Measurements from ENCODE around the gene TMEM213. TPM values are rescaled to one million over a fixed set of nuclear protein-coding genes. Genes with fewer than 3 reads are reported as not detected.

The TMEM213 gene
- under 1 TPM in 1 of 2 donors, not detected in 1; 0.39 TPM for total RNA-seq

- no peak for DNase-seq
- H3K4me3 Mint-ChIP-seq: no peak within 1 kb of the TSS
- no peak within 1 kb of the TSS for H3K27ac Mint-ChIP-seq
- H3K9me3 Mint-ChIP-seq: no peaks in the 10 kb centered on the region
- H3K36me3 Mint-ChIP-seq (ENCODE audit: insufficient read depth in 2 of 2): no peaks in the 10 kb centered on the region
- ATAC-seq (replicated peaks in 1 of 2): no peak
- peaks cover 8% of the 10 kb centered on the region for H3K27me3 Mint-ChIP-seq (ENCODE audit: low read depth)
- H3K4me1 Mint-ChIP-seq (ENCODE audit: low read depth): peaks cover 6% of the 10 kb centered on the region
Observed at GRCh38 chr7:138797715-138798320, at the start of gene TMEM213, which contains the start of gene ATP6V0A4. Gene TMEM213, plus strand, starts transcription at chr7:138797994. Its CDS starts 111 bp downstream, at chr7:138798105. Gene ATP6V0A4, minus strand, starts transcription at chr7:138798196. Its CDS starts 26,949 bp downstream, at chr7:138771247.

GRCh38 chr7:138748666-138749065 is 49.1 kb upstream of the TMEM213 start:
- peaks cover 61% of the 10 kb centered on the region for H3K4me1 Mint-ChIP-seq (ENCODE audit: low read depth)
- no peaks in the 10 kb centered on the region for H3K27me3 Mint-ChIP-seq (ENCODE audit: low read depth)
- no peak overlapping the region for H3K27ac Mint-ChIP-seq
- DNase-seq (no peak), ATAC-seq (replicated peaks in 1 of 2) (no peak)
- peaks cover 0 to 2% of the 10 kb centered on the region in 2 donors for H3K9me3 Mint-ChIP-seq
- H3K36me3 Mint-ChIP-seq (ENCODE audit: insufficient read depth in 2 of 2): peaks cover 0 to 1% of the 10 kb centered on the region in 2 donors
- H3K4me3 Mint-ChIP-seq: no peak overlapping the region

- H3K27ac Mint-ChIP-seq: no peak overlapping the region
Observed at GRCh38 chr7:138749960-138750359, 47.8 kb upstream of the TMEM213 start.

GRCh38 chr7:138750473-138750872 is 47.3 kb upstream of the TMEM213 start:
- H3K4me3 Mint-ChIP-seq: no peak overlapping the region
- no peak overlapping the region for H3K27ac Mint-ChIP-seq
- peaks cover 0 to 1% of the 10 kb centered on the region in 2 donors for H3K36me3 Mint-ChIP-seq (ENCODE audit: insufficient read depth in 2 of 2)
- no peaks in the 10 kb centered on the region for H3K27me3 Mint-ChIP-seq (ENCODE audit: low read depth)
- H3K9me3 Mint-ChIP-seq: peaks cover 0 to 2% of the 10 kb centered on the region in 2 donors
- H3K4me1 Mint-ChIP-seq (ENCODE audit: low read depth): peaks cover 56% of the 10 kb centered on the region
- no peak for DNase-seq
- no peak for ATAC-seq (replicated peaks in 1 of 2)

More at GRCh38 chr7:138749960-138750359, 47.8 kb upstream of the TMEM213 start:
- peak overlapping the region in 1 of 2 donors; percentile 1 for H3K4me3 Mint-ChIP-seq
- ATAC-seq (replicated peaks in 1 of 2): no peak
- no peaks in the 10 kb centered on the region for H3K27me3 Mint-ChIP-seq (ENCODE audit: low read depth)
- H3K36me3 Mint-ChIP-seq (ENCODE audit: insufficient read depth in 2 of 2): peaks cover 0 to 1% of the 10 kb centered on the region in 2 donors
- no peak for DNase-seq
- H3K4me1 Mint-ChIP-seq (ENCODE audit: low read depth): peaks cover 62% of the 10 kb centered on the region
- peaks cover 0 to 2% of the 10 kb centered on the region in 2 donors for H3K9me3 Mint-ChIP-seq

- Mint-ChIP-seq H3K9me3 (peaks cover 0 to 2% of the 10 kb centered on the region in 2 donors), H3K27me3 (ENCODE audit: low read depth) (no peaks in the 10 kb centered on the region), H3K4me3 (no peak overlapping the region), H3K36me3 (ENCODE audit: insufficient read depth in 2 of 2) (peaks cover 0 to 1% of the 10 kb centered on the region in 2 donors), H3K27ac (no peak overlapping the region), H3K4me1 (ENCODE audit: low read depth) (peaks cover 59% of the 10 kb centered on the region)
- ATAC-seq (replicated peaks in 1 of 2): no peak
- no peak for DNase-seq
Observed at GRCh38 chr7:138750901-138751464, 46.8 kb upstream of the TMEM213 start.

- H3K4me1 Mint-ChIP-seq (ENCODE audit: low read depth): peaks cover 65% of the 10 kb centered on the region
- no peaks in the 10 kb centered on the region for H3K27me3 Mint-ChIP-seq (ENCODE audit: low read depth)
- H3K9me3 Mint-ChIP-seq: peaks cover 0 to 2% of the 10 kb centered on the region in 2 donors
- DNase-seq (peak; percentile 91 to 95), ATAC-seq (replicated peaks in 1 of 2) (peak; percentile 97)
- peak overlapping the region; percentile 55 to 69 for H3K4me3 Mint-ChIP-seq
- H3K36me3 Mint-ChIP-seq (ENCODE audit: insufficient read depth in 2 of 2): peaks cover 0 to 1% of the 10 kb centered on the region in 2 donors
- peak overlapping the region; percentile 89 for H3K27ac Mint-ChIP-seq
Observed at GRCh38 chr7:138752518-138753149, 45.2 kb upstream of the TMEM213 start.

GRCh38 chr7:138753150-138753518 is 44.7 kb upstream of the TMEM213 start:
- ATAC-seq (replicated peaks in 1 of 2) (no peak), DNase-seq (no peak)
- peaks cover 70% of the 10 kb centered on the region for H3K4me1 Mint-ChIP-seq (ENCODE audit: low read depth)
- no peaks in the 10 kb centered on the region for H3K27me3 Mint-ChIP-seq (ENCODE audit: low read depth)
- peak overlapping the region; percentile 89 for H3K27ac Mint-ChIP-seq
- H3K36me3 Mint-ChIP-seq (ENCODE audit: insufficient read depth in 2 of 2): peaks cover 0 to 1% of the 10 kb centered on the region in 2 donors
- peaks cover 0 to 2% of the 10 kb centered on the region in 2 donors for H3K9me3 Mint-ChIP-seq
- H3K4me3 Mint-ChIP-seq: peak overlapping the region; percentile 55 to 69

GRCh38 chr7:138753610-138754009 is 44.2 kb upstream of the TMEM213 start:
- DNase-seq (peak in 1 of 2 donors; percentile 39), ATAC-seq (replicated peaks in 1 of 2) (no peak)
- peaks cover 0 to 1% of the 10 kb centered on the region in 2 donors for H3K36me3 Mint-ChIP-seq (ENCODE audit: insufficient read depth in 2 of 2)
- peaks cover 0 to 2% of the 10 kb centered on the region in 2 donors for H3K9me3 Mint-ChIP-seq
- peak overlapping the region; percentile 55 to 69 for H3K4me3 Mint-ChIP-seq
- H3K27ac Mint-ChIP-seq: peak overlapping the region; percentile 58
- no peaks in the 10 kb centered on the region for H3K27me3 Mint-ChIP-seq (ENCODE audit: low read depth)
- peaks cover 70% of the 10 kb centered on the region for H3K4me1 Mint-ChIP-seq (ENCODE audit: low read depth)

GRCh38 chr7:138755331-138755747 is 42.5 kb upstream of the TMEM213 start:
- no peaks in the 10 kb centered on the region for H3K27me3 Mint-ChIP-seq (ENCODE audit: low read depth)
- H3K4me1 Mint-ChIP-seq (ENCODE audit: low read depth): peaks cover 59% of the 10 kb centered on the region
- H3K36me3 Mint-ChIP-seq (ENCODE audit: insufficient read depth in 2 of 2): peaks cover 0 to 1% of the 10 kb centered on the region in 2 donors
- H3K27ac Mint-ChIP-seq: no peak overlapping the region
- no peak for ATAC-seq (replicated peaks in 1 of 2)
- peaks cover 0 to 2% of the 10 kb centered on the region in 2 donors for H3K9me3 Mint-ChIP-seq
- H3K4me3 Mint-ChIP-seq: peak overlapping the region in 1 of 2 donors; percentile 21
- DNase-seq: no peak

GRCh38 chr7:138755842-138756590 is 41.8 kb upstream of the TMEM213 start:
- H3K4me3 Mint-ChIP-seq: peak overlapping the region in 1 of 2 donors; percentile 21
- peak overlapping the region; percentile 69 for H3K27ac Mint-ChIP-seq
- no peak for DNase-seq
- H3K36me3 Mint-ChIP-seq (ENCODE audit: insufficient read depth in 2 of 2): peaks cover 0 to 1% of the 10 kb centered on the region in 2 donors
- ATAC-seq (replicated peaks in 1 of 2): no peak
- H3K4me1 Mint-ChIP-seq (ENCODE audit: low read depth): peaks cover 56% of the 10 kb centered on the region
- peaks cover 0 to 2% of the 10 kb centered on the region in 2 donors for H3K9me3 Mint-ChIP-seq
- H3K27me3 Mint-ChIP-seq (ENCODE audit: low read depth): no peaks in the 10 kb centered on the region

GRCh38 chr7:138756591-138757242 is 41.1 kb upstream of the TMEM213 start:
- H3K27ac Mint-ChIP-seq: peak overlapping the region; percentile 69
- H3K4me1 Mint-ChIP-seq (ENCODE audit: low read depth): peaks cover 49% of the 10 kb centered on the region
- no peaks in the 10 kb centered on the region for H3K9me3 Mint-ChIP-seq
- no peaks in the 10 kb centered on the region for H3K36me3 Mint-ChIP-seq (ENCODE audit: insufficient read depth in 2 of 2)
- DNase-seq (no peak), ATAC-seq (replicated peaks in 1 of 2) (no peak)
- no peaks in the 10 kb centered on the region for H3K27me3 Mint-ChIP-seq (ENCODE audit: low read depth)
- peak overlapping the region; percentile 36 to 38 for H3K4me3 Mint-ChIP-seq

GRCh38 chr7:138768241-138768640 is 29.6 kb upstream of the TMEM213 start:
- DNase-seq (no peak), ATAC-seq (replicated peaks in 1 of 2) (no peak)
- no peak overlapping the region for H3K27ac Mint-ChIP-seq
- no peaks in the 10 kb centered on the region for H3K9me3 Mint-ChIP-seq
- no peak overlapping the region for H3K4me3 Mint-ChIP-seq
- H3K27me3 Mint-ChIP-seq (ENCODE audit: low read depth): peaks cover 4% of the 10 kb centered on the region
- H3K36me3 Mint-ChIP-seq (ENCODE audit: insufficient read depth in 2 of 2): no peaks in the 10 kb centered on the region
- no peaks in the 10 kb centered on the region for H3K4me1 Mint-ChIP-seq (ENCODE audit: low read depth)

All from activated T-cell treated with anti-CD3 and anti-CD28 coated beads, Interleukin-2, amount 50 U/mL, for 72 hours (primary cell).